A673 (cell line): ENCODE measurements around the gene COPRS. TPM values are rescaled to one million over a fixed set of nuclear protein-coding genes. Genes with fewer than 3 reads are reported as not detected.

ENCODE experiments used
- BruUV-seq: library from RNA; stranded (reverse); fragments of 400-500 nt; replicated peaks from 2 replicates; lab custom pipeline; 2021; lab: Mats Ljungman, UMichigan
- CTCF ChIA-PET: fragments of 300-600 bp; sonication (Branson Sonifier 250); formaldehyde crosslinking; loops from one replicate; lab custom pipeline; 2022; ENCODE audit warnings: antibody characterized with exemption; lab: Charles Lee
- POLR2A ChIA-PET: fragments of 300-600 bp; sonication (Branson Sonifier 250); formaldehyde crosslinking; loops from one replicate; lab custom pipeline; 2022; ENCODE audit warnings: antibody characterized with exemption; ENCODE audit not compliant: low non-redundant PET; lab: Charles Lee
- DNase-seq: peaks from one replicate; pipeline ENCODE4 v3.0.0-alpha.2; 2015; ENCODE audit warnings: low spot score
- H3K27ac ChIP-seq: fragments of 200-600 bp; sonication (generic); 2 replicates; pipeline ENCODE4 v1.5.1; 2016; ENCODE audit warnings: mixed run types, low read depth, mild to moderate bottlenecking, mixed read lengths, antibody characterized with exemption, low read length; ENCODE audit not compliant: poor library complexity, severe bottlenecking
- H3K27me3 ChIP-seq: fragments of 200-600 bp; sonication (generic); replicated peaks from 2 replicates; pipeline ENCODE4 v1.6.1; 2017; ENCODE audit warnings: mixed run types, low read depth, mild to moderate bottlenecking, mixed read lengths, antibody characterized with exemption, low read length; ENCODE audit not compliant: insufficient read depth, poor library complexity
- H3K36me3 ChIP-seq: fragments of 200-600 bp; sonication (generic); 2 replicates; pipeline ENCODE4 v1.6.1; 2016; ENCODE audit warnings: mixed run types, mild to moderate bottlenecking, mixed read lengths, antibody characterized with exemption, low read length; ENCODE audit not compliant: insufficient read depth, poor library complexity, severe bottlenecking
- H3K4me1 ChIP-seq: fragments of 200-600 bp; sonication (generic); 2 replicates; pipeline ENCODE4 v1.6.1; 2017; ENCODE audit warnings: mixed run types, mild to moderate bottlenecking, mixed read lengths, antibody characterized with exemption, low read length; ENCODE audit not compliant: insufficient read depth, poor library complexity, severe bottlenecking
- H3K4me3 ChIP-seq: fragments of 200-600 bp; sonication (generic); 2 replicates; pipeline ENCODE4 v1.5.1; 2016; ENCODE audit warnings: low read depth, mixed run types, mild to moderate bottlenecking, mixed read lengths, low read length; ENCODE audit not compliant: poor library complexity, severe bottlenecking
- H3K9me3 ChIP-seq: fragments of 200-600 bp; sonication (generic); 2 replicates; pipeline ENCODE4 v1.6.1; 2016; ENCODE audit warnings: mixed run types, low read depth, mild to moderate bottlenecking, mixed read lengths, antibody characterized with exemption, low read length; ENCODE audit not compliant: poor library complexity, severe bottlenecking
- EZH2 ChIP-seq: fragments of 200-600 bp; sonication (generic); IDR thresholded peaks from 2 replicates; pipeline ENCODE4 v1.6.1; 2017; ENCODE audit warnings: borderline replicate concordance, low read depth, mild to moderate bottlenecking, mixed read lengths, antibody characterized with exemption, low read length; ENCODE audit not compliant: poor library complexity, severe bottlenecking
- intact Hi-C: fragments of 100-400 bp; cut with micrococcal nuclease; formaldehyde crosslinking; loops from one replicate; pipeline ENCODE4 v1.10.0; 2022; ENCODE audit not compliant: unreplicated experiment
- total RNA-seq: library from RNA; stranded (reverse); gene quantifications from 2 replicates; pipeline ENCODE4 v1.2.3, GENCODE V29; 2021
- TF ChIP-seq, protein P1 (sequence below): fragments of 300-800, 200-600 bp; sonication (generic); conservative IDR thresholded peaks from 2 replicates; pipeline ENCODE4 v1.5.1; 2017; ENCODE audit warnings: low read depth, mild to moderate bottlenecking, antibody characterized with exemption, low read length, moderate library complexity, mixed read lengths

COPRS gene
- total RNA-seq, 1 experiment from 2014 or later = 33.3 TPM

GRCh38 chr17:31869031-31869430 lies 10.0 kb upstream of the COPRS start:
- no peak for TF ChIP-seq EZH2
- ChIA-PET POLR2A (no interaction called here), CTCF (no interaction called here)
- Histone ChIP-seq H3K9me3 (no peaks in the 10 kb centered on the region), H3K36me3 (peaks cover 11% of the 10 kb centered on the region), H3K4me3 (no peak overlapping the region), H3K4me1 (no peaks in the 10 kb centered on the region), H3K27me3 (no peaks in the 10 kb centered on the region), H3K27ac (no peak overlapping the region)
- no TSS peak for BruUV-seq
- intact Hi-C loops = no loop called here
- no peak for DNase-seq

DNA sequence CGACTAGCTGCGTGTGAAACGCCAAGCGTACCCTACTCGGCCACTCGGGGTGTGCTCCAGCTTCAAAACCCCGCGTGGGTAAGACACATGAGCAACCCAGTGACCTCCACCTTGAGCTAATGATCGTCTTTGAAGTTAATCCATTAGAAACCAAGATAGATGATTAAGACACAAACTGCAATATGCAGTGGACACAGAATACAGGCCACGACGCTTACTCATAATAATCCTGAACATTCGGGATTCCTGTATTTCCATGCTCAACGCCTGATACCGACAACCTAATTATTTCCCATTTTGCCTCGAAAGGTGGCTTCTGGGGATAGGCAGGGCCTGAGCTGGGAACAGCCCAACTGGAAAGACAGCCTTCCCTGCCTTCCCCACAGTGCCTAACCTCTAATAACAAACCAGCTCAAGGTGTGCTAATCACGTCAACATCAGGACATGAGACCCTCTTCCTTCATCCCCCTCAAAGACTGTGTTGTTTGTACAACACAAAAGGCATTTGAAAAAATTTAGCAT lies 504 bp upstream of the COPRS start:
- H3K27ac ChIP-seq = no peak overlapping the region
- intact Hi-C loops = no loop called here
- no peaks in the 10 kb centered on the region for H3K4me1 ChIP-seq
- no peak for TF ChIP-seq EZH2
- TF ChIP-seq, protein P1, sequence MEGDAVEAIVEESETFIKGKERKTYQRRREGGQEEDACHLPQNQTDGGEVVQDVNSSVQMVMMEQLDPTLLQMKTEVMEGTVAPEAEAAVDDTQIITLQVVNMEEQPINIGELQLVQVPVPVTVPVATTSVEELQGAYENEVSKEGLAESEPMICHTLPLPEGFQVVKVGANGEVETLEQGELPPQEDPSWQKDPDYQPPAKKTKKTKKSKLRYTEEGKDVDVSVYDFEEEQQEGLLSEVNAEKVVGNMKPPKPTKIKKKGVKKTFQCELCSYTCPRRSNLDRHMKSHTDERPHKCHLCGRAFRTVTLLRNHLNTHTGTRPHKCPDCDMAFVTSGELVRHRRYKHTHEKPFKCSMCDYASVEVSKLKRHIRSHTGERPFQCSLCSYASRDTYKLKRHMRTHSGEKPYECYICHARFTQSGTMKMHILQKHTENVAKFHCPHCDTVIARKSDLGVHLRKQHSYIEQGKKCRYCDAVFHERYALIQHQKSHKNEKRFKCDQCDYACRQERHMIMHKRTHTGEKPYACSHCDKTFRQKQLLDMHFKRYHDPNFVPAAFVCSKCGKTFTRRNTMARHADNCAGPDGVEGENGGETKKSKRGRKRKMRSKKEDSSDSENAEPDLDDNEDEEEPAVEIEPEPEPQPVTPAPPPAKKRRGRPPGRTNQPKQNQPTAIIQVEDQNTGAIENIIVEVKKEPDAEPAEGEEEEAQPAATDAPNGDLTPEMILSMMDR = no peak
- DNase-seq = no peak
- no peaks in the 10 kb centered on the region for H3K27me3 ChIP-seq
- H3K4me3 ChIP-seq = peak overlapping the region; percentile 37
- BruUV-seq = no TSS peak
- no peaks in the 10 kb centered on the region for H3K9me3 ChIP-seq
- ChIA-PET CTCF (no interaction called here), POLR2A (no interaction called here)
- H3K36me3 ChIP-seq = peaks cover 7% of the 10 kb centered on the region

DNA sequence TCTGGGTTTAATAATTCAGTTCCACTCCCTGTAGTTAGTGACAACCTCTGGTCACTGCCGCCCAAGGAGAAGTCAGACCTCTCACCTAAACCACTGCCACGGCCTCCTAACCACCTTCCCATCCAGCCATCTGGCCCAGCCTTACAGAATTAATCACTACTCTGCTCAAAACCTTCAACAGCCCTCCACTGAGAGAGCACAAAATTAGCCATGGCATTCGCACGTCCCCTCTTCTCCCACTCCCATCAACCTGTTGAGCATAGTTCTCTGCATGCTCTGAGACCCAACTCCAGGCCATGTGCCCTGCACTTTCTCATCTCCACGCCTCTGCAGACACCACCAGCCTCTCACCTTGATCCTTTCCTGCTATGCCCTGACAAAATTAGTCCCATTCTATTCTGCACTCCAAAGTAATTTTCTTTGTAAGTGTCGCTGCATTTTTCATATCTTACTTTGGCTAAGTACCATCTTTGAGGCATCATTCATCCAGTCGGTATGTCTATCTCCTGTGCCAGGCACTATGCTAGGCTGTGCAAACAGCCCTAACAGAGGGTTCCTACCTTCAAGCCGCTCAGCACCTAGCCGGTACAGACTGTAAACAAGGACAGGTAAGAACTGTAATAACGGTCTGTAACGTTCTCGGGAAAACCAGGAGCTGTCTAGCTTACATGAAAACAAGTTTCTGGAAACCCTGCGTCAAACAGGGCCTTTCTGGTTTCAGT lies 963 bp downstream of the COPRS start:
- Histone ChIP-seq H3K36me3 (no peaks in the 10 kb centered on the region), H3K27me3 (no peaks in the 10 kb centered on the region), H3K27ac (no peak overlapping the region), H3K9me3 (no peaks in the 10 kb centered on the region), H3K4me3 (peak overlapping the region; percentile 54), H3K4me1 (no peaks in the 10 kb centered on the region)
- BruUV-seq = TSS peak; percentile 32
- ChIA-PET POLR2A (no interaction called here), CTCF (no interaction called here)
- DNase-seq = no peak
- intact Hi-C loops = no loop called here
- TF ChIP-seq, protein P1 = no peak
- TF ChIP-seq EZH2 = no peak

- H3K36me3 ChIP-seq = no peaks in the 10 kb centered on the region
- no peak overlapping the region for H3K4me3 ChIP-seq
- BruUV-seq = no TSS peak
- H3K4me1 ChIP-seq = no peaks in the 10 kb centered on the region
- intact Hi-C loops = no loop called here
- no peaks in the 10 kb centered on the region for H3K27me3 ChIP-seq
- no peak overlapping the region for H3K27ac ChIP-seq
- ChIA-PET CTCF (no interaction called here), POLR2A (no interaction called here)
- H3K9me3 ChIP-seq = no peaks in the 10 kb centered on the region
- no peak for DNase-seq
- no peak for TF ChIP-seq EZH2
Observed at GRCh38 chr17:31856750-31857149, 2.3 kb downstream of the COPRS start.
